Peyer's patch (tissue), 4 donors: Measurements from ENCODE around the gene MIDN. TPM values are rescaled to one million over a fixed set of nuclear protein-coding genes. Genes with fewer than 3 reads are reported as not detected.

Experiments used
- DNase-seq, 3 donors: peaks; one replicate each; pipeline ENCODE4 v3.0.0-alpha.2; 2017 to 2019
- H3K27ac ChIP-seq, 4 donors: fragments of 200-600 bp; sonication (generic); one replicate each; pipeline ENCODE4 v1.5.1; 2016 to 2019
- H3K27me3 ChIP-seq, 2 donors: fragments of 200-600 bp; sonication (generic); one replicate each; pipeline ENCODE4 v1.5.1; 2019
- H3K36me3 ChIP-seq, 3 donors: fragments of 200-600 bp; sonication (generic); one replicate each; pipeline ENCODE4 v1.5.1; 2016 to 2019
- H3K4me1 ChIP-seq, 4 donors: fragments of 200-600 bp; sonication (generic); one replicate each; pipeline ENCODE4 v1.5.1; 2016 to 2019
- H3K4me3 ChIP-seq, 4 donors: fragments of 200-600 bp; sonication (generic); 1 replicate in 3 of 4; 2 replicates in 1 of 4; pipeline ENCODE4 v1.5.1; 2016 to 2019; ENCODE audit warnings: mild to moderate bottlenecking in 1 of 4
- H3K9me3 ChIP-seq, 4 donors: fragments of 200-600 bp; sonication (generic); one replicate each; pipeline ENCODE4 v1.5.1; 2016 to 2019; ENCODE audit warnings: mild to moderate bottlenecking in 1 of 4
- CTCF ChIP-seq, 6 experiments: fragments of 450-650 bp in 4 of 6; fragments of 200-600 bp in 2 of 6; sonication (generic) in 1 of 6; IDR thresholded peaks; one replicate each; pipeline ENCODE4 v1.5.1; 2017 to 2019; ENCODE audit warnings: antibody characterized with exemption in 6 of 6, mild to moderate bottlenecking in 3 of 6, moderate library complexity in 1 of 6
- POLR2A ChIP-seq, 2 donors: fragments of 450-650 bp; IDR thresholded peaks; one replicate each; pipeline ENCODE4 v1.5.1; 2017; ENCODE audit warnings: antibody characterized with exemption in 2 of 2, mild to moderate bottlenecking in 2 of 2, moderate library complexity in 2 of 2
- total RNA-seq, 4 donors: library from RNA; depleted of rRNA; stranded (reverse); fragments of >200 nt; gene quantifications; one replicate each; pipeline ENCODE4 v1.1.0, GENCODE V29; 2016

Gene MIDN
- total RNA-seq, 4 donors from 2014 or later, result 34.7 to 205 (median 98.9) TPM

- DNase-seq, result no peak
- Histone ChIP-seq H3K4me3 (no peak overlapping the region), H3K27ac (no peak overlapping the region), H3K36me3 (peaks cover 0 to 31% (median 0%) of the 10 kb centered on the region in 3 donors), H3K9me3 (no peaks in the 10 kb centered on the region), H3K27me3 (peaks cover 0 to 8% of the 10 kb centered on the region in 2 donors), H3K4me1 (peaks cover 0 to 32% (median 0%) of the 10 kb centered on the region in 4 donors)
- TF ChIP-seq CTCF (IDR thresholded peaks at IDR 0.05) (no peak), POLR2A (IDR thresholded peaks at IDR 0.05) (no peak)
These were observed 18.2 kb upstream of the MIDN start for GRCh38 chr19:1229924-1230782.

- H3K9me3 ChIP-seq, result no peaks in the 10 kb centered on the region
- no peak for DNase-seq
- no peak overlapping the region for H3K27ac ChIP-seq
- peaks cover 0 to 25% (median 0%) of the 10 kb centered on the region in 3 donors for H3K36me3 ChIP-seq
- TF ChIP-seq CTCF (IDR thresholded peaks at IDR 0.05) (no peak), POLR2A (IDR thresholded peaks at IDR 0.05) (no peak)
- no peak overlapping the region for H3K4me3 ChIP-seq
- peaks cover 0 to 10% of the 10 kb centered on the region in 2 donors for H3K27me3 ChIP-seq
- H3K4me1 ChIP-seq, result peaks cover 0 to 33% (median 0%) of the 10 kb centered on the region in 4 donors
These were observed 17.4 kb upstream of the MIDN start for GRCh38 chr19:1230783-1231489.

GRCh38 chr19:1231729-1232637 lies 16.4 kb upstream of the MIDN start:
- H3K36me3 ChIP-seq, result peaks cover 0 to 15% (median 0%) of the 10 kb centered on the region in 3 donors
- H3K27me3 ChIP-seq, result peaks cover 0 to 16% of the 10 kb centered on the region in 2 donors
- TF ChIP-seq POLR2A (IDR thresholded peaks at IDR 0.05), result no peak
- no peak for TF ChIP-seq CTCF (IDR thresholded peaks at IDR 0.05)
- H3K4me1 ChIP-seq, result peaks cover 0 to 35% (median 3%) of the 10 kb centered on the region in 4 donors
- peak overlapping the region in 1 of 4 donors; percentile 21 for H3K27ac ChIP-seq
- no peak for DNase-seq
- H3K4me3 ChIP-seq, result no peak overlapping the region
- H3K9me3 ChIP-seq, result no peaks in the 10 kb centered on the region

GRCh38 chr19:1232652-1233072 lies 15.7 kb upstream of the MIDN start:
- Histone ChIP-seq H3K27ac (peak overlapping the region in 1 of 4 donors; percentile 21), H3K4me1 (peaks cover 0 to 41% (median 8%) of the 10 kb centered on the region in 4 donors), H3K4me3 (no peak overlapping the region), H3K27me3 (peaks cover 0 to 21% of the 10 kb centered on the region in 2 donors), H3K9me3 (no peaks in the 10 kb centered on the region), H3K36me3 (peaks cover 0 to 8% (median 0%) of the 10 kb centered on the region in 3 donors)
- DNase-seq, result peak in 1 of 3 donors; percentile 57
- no peak for TF ChIP-seq POLR2A (IDR thresholded peaks at IDR 0.05)
- no peak for TF ChIP-seq CTCF (IDR thresholded peaks at IDR 0.05)
